Psoas muscle (tissue), 8 donors: Measurements from ENCODE around the gene SMTN. TPM values are rescaled to one million over a fixed set of nuclear protein-coding genes. Genes with fewer than 3 reads are reported as not detected.
"Not testable (repeated sequence)": the region's sequence is repeated elsewhere in the genome, so short reads cannot be mapped to it uniquely, and the experiment has no call there.

ENCODE experiments used
- ATAC-seq, 4 donors: fragments of 200-7000 bp; cut with Tn5 transposase; one replicate each; pipeline ENCODE4 v1.9.1; 2020; ENCODE audit warnings: moderate library complexity in 3 of 4, mild to moderate bottlenecking in 2 of 4
- DNase-seq, 2 donors: peaks; one replicate each; pipeline ENCODE4 v3.0.0-alpha.2; 2020
- H3K27ac ChIP-seq: fragments of 200-600 bp; one replicate; pipeline ENCODE4 v1.8.0; 2022
- H3K27me3 ChIP-seq, 3 donors: fragments of 200-600 bp in 1 of 3; one replicate each; pipeline versions ENCODE4 v1.6.1 to v1.8.0; 2013 to 2022; ENCODE audit warnings: low read length in 2 of 3, mild to moderate bottlenecking in 2 of 3, moderate library complexity in 1 of 3; ENCODE audit not compliant: insufficient read depth in 3 of 3
- H3K36me3 ChIP-seq, 2 donors: fragments of 200-600 bp in 1 of 2; one replicate each; pipeline versions ENCODE4 v1.6.1 to v1.8.0; 2013 to 2022; ENCODE audit warnings: low read depth in 1 of 2, mild to moderate bottlenecking in 1 of 2, moderate library complexity in 1 of 2; ENCODE audit not compliant: insufficient read depth in 1 of 2
- H3K4me1 ChIP-seq: fragments of 200-600 bp; one replicate; pipeline ENCODE4 v1.8.0; 2022
- H3K4me3 ChIP-seq: fragments of 200-600 bp; one replicate; pipeline ENCODE4 v1.8.0; 2022; ENCODE audit warnings: mild to moderate bottlenecking
- H3K9me3 ChIP-seq: fragments of 200-600 bp; one replicate; pipeline ENCODE4 v1.8.0; 2022
- WGBS, 3 donors: extraction: QIAGEN DNeasy Blood & Tissue Kit; methylation state at CpG; one replicate each; pipeline versions ENCODE4 v1.1.6 to v1.1.7; 2013; 5-methylcytosine and 5-hydroxymethylcytosine counted together
- intact Hi-C, 2 donors: fragments of 100-400 bp; cut with DNase I; formaldehyde crosslinking; loops; one replicate each; pipeline versions ENCODE4 v1.11.0 to v1.14.2; 2022
- polyA plus RNA-seq, 3 donors: library from polyadenylated mRNA; stranded (reverse); fragments of 200-250 nt; gene quantifications; one replicate each; pipeline ENCODE4 v1.2.3, GENCODE V29; 2013
- total RNA-seq, 4 donors: library from RNA; stranded (reverse); fragmentation: NEBNext Ultra II Directional in 2 of 4; extraction: Animal tissue kit (Norgen Biotek cat#: 25700) in 2 of 4; gene quantifications; one replicate each; pipeline versions ENCODE4 v1.2.1 to v1.2.4, GENCODE V29; 2021 to 2023
- TF ChIP-seq, protein P1 (sequence below): fragments of 200-600 bp; IDR thresholded peaks from one replicate; pipeline ENCODE4 v1.8.0; 2022; ENCODE audit warnings: antibody characterized with exemption
- donor health status: healthy with polysubstance abuse.
- donor health status: DM: no; HTN: no; CAD: no; lungs with moderate emphysema.
- donor health status: Bipolar disorder and iron deficiency.
- donor health status: healthy.
- donor health status: DM: yes; HTN: yes; CAD: no.
- donor health status: DM: no; HTN: no; CAD: no.
- donor health status: DM: no; HTN: no; CAD: no.
- donor health status: DM: yes; HTN: yes; CAD: no.

SMTN gene
- total and polyA plus RNA-seq, 7 donors = 23.0 to 79.3 (median 43.4) TPM

DNA sequence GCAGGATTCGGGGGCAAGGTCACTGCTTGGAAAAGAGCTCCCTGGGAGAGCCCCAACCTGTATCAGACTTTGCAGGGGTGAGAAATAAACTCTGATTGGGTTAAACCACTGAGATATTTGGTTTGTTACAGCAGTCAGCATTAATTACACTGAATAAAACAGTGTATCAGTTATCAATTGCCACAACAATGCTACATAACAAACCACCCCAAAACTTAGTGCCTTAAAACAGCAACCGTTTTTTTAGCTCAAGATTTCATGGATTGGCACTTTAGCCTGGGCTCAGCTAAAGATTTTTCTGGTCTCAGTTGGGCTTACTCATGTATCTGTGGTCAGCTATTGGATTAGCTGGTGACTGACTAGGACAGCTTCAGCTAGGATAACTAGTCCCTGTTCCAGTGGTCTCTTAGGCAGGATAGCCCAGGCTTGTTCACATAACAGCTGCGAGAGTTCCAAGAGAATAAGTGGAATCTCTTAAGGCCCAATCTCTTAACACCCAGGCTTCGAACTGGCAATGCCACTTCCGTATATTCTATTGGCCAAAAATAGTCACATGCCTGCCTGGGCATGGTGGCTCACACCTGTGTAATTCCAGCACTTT, 7.5 kb upstream of the SMTN start:
- H3K36me3 ChIP-seq, H3K4me3 ChIP-seq, H3K4me1 ChIP-seq, ATAC-seq, H3K27ac ChIP-seq, DNase-seq, H3K27me3 ChIP-seq, intact Hi-C loops, H3K9me3 ChIP-seq: not testable (repeated sequence)
- 57 to 74% (median 58%) methylated on average over 5 of the region's 5 CpGs for WGBS, 3 donors

DNA sequence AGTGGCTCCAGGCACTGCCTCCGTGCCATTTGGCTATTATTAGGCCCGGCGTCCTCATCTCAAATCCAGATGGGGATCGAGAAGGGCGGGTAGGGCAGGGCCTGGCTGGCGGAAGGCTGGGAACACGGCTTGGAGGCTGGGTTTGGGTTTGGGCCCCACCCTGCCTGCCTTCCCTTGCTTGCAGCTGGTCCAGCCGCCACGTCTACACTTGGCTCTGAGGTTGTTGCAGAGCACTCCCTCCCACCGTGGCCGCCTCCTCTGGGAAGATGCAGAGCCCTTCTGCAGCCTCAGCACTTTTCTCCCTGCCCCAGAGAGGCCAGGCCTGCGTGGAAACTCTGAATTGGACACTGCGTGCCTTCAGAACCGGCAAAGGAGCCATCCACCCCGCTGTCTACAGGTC, 5.2 kb upstream of the SMTN start:
- Histone ChIP-seq H3K4me1 (no peaks in the 10 kb centered on the region), H3K27me3 (no peaks in the 10 kb centered on the region), H3K9me3 (no peaks in the 10 kb centered on the region), H3K27ac (peak overlapping the region; percentile 61), H3K4me3 (no peak overlapping the region), H3K36me3 (no peaks in the 10 kb centered on the region)
- DNase-seq = peak; percentile 86 to 94
- ATAC-seq = peak; percentile 43 to 70 (median 60)
- intact Hi-C loops = no loop called here
- TF ChIP-seq, protein P1, sequence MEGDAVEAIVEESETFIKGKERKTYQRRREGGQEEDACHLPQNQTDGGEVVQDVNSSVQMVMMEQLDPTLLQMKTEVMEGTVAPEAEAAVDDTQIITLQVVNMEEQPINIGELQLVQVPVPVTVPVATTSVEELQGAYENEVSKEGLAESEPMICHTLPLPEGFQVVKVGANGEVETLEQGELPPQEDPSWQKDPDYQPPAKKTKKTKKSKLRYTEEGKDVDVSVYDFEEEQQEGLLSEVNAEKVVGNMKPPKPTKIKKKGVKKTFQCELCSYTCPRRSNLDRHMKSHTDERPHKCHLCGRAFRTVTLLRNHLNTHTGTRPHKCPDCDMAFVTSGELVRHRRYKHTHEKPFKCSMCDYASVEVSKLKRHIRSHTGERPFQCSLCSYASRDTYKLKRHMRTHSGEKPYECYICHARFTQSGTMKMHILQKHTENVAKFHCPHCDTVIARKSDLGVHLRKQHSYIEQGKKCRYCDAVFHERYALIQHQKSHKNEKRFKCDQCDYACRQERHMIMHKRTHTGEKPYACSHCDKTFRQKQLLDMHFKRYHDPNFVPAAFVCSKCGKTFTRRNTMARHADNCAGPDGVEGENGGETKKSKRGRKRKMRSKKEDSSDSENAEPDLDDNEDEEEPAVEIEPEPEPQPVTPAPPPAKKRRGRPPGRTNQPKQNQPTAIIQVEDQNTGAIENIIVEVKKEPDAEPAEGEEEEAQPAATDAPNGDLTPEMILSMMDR = no peak
- WGBS, 3 donors = 28 to 39% (median 30%) methylated on average over 14 to 15 of the region's 15 CpGs

DNA sequence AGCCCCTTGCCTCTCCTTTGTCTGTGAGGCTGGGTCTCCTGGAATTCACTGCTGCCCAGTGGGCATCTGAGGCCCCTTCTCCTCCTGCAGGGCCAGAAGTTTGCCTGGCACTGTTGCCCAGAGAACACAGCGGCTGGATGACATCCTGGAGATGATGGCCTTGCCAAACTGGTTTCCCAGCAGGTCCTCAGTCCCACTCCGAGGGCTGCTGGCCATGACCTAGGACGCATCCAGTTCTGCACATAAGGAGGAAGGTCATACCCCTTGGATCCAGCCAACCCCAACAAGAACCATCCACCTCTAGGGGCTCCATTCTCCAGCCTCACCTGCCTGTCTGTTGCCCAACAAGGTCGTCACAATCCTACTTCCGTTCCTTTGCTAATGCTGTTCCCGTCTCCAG, 3.4 kb upstream of the SMTN start:
- no peak overlapping the region for H3K4me3 ChIP-seq
- intact Hi-C loops = no loop called here
- H3K9me3 ChIP-seq = no peaks in the 10 kb centered on the region
- no peak for ATAC-seq
- 92 to 97% (median 95%) methylated on average over 6 of the region's 6 CpGs for WGBS, 3 donors
- no peaks in the 10 kb centered on the region for H3K27me3 ChIP-seq
- TF ChIP-seq, protein P1 = no peak
- no peak for DNase-seq
- H3K36me3 ChIP-seq = no peaks in the 10 kb centered on the region
- H3K27ac ChIP-seq = no peak overlapping the region
- peaks cover 11% of the 10 kb centered on the region for H3K4me1 ChIP-seq

DNA sequence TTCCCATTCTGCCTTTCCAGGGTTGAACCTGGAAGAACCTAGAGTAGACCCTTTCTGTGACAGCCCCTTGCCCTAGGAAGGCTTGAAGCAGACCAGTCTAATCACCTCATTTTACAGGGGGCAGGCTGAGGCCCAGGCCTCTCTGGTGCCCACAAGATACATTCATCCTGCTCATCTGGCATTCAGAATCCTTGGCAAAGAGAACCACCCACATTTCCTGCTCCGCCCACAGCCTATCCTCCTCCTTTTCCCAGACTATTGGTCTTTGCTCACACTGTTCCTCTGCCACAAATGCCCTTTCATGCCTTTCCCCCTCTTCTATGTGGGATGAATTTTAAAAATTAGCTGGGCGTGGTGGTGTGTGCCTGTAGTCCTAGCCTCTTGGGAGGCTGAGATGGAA, 2.7 kb upstream of the SMTN start:
- H3K27me3 ChIP-seq, H3K27ac ChIP-seq, intact Hi-C loops, H3K36me3 ChIP-seq, H3K4me3 ChIP-seq, DNase-seq, ATAC-seq, H3K9me3 ChIP-seq: not testable (repeated sequence)
- WGBS, 3 donors = 73 to 96% (median 87%) methylated on average over 2 of the region's 2 CpGs
- H3K4me1 ChIP-seq = peaks cover 18% of the 10 kb centered on the region

DNA sequence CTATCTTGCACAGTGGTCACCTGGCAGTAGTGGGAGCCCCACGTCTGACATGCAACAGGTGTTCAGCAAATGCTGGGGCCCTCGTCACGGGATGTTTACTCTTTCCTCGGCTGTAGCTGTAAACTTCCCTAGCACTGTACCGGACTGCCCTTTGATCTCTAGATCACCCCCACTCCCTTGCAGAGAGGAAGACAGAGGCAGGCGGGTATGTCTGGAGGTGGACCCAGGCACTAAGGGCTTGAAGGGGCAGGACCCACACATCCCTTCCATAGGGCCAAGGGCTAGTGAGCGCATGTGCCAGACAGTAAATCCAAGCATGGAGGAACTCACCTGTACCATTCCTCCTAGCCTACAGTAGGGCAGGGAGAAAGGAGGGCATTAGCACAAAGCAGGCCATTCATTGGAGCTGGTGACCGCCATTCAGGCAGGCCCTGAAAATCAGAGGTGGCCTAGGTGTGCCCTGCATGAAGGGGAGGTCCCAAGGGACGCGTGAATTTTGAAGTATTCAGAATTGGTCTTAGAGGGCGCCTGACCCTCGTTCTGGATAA, 1.9 kb upstream of the SMTN start:
- TF ChIP-seq, protein P1 = no peak
- Histone ChIP-seq H3K27ac (no peak overlapping the region), H3K9me3 (no peaks in the 10 kb centered on the region), H3K4me1 (peaks cover 25% of the 10 kb centered on the region), H3K4me3 (no peak overlapping the region), H3K36me3 (no peaks in the 10 kb centered on the region), H3K27me3 (no peaks in the 10 kb centered on the region)
- DNase-seq = no peak
- 78 to 85% (median 82%) methylated on average over 12 of the region's 12 CpGs for WGBS, 3 donors
- intact Hi-C loops = no loop called here
- no peak for ATAC-seq
